Measurements from ENCODE around the gene F2RL3. TPM values are rescaled to one million over a fixed set of nuclear protein-coding genes. Genes with fewer than 3 reads are reported as not detected.
A peak's percentile ranks its signal among the peaks of the same experiment; 100 is the strongest.

The F2RL3 gene
- total RNA-seq, 1 donor from 2014 or later, result under 0.01 TPM

- DNase-seq (ENCODE audit: low spot score in 2 of 2) (no peak), FAIRE-seq (no peak)
These were observed 4.3 kb downstream of the F2RL3 start for GRCh38 chr19:16892868-16893685.

GRCh38 chr19:16893686-16893989, 4.8 kb downstream of the F2RL3 start:
- DNase-seq (ENCODE audit: low spot score in 2 of 2) (no peak), FAIRE-seq (no peak)

DNA sequence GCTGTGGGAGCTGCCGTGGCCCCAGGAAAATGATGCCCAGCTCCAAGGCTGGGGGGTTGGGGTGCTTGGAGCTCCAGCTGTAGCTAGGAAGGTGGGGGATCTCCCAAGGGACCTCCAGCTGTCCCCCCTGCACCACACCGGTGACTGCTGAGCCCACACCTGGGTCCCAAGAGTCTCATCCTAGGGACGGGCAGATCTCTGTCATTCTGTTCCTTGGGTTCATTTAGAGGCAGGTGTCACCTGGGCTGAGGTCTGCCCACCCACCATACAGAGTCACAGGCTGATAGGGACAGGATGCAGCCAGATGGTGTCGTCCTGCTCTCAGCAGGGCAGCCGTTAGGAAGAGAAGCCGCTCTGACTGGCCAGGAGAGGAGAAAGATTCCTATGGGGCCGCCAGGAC, 5.3 kb downstream of the F2RL3 start:
- DNase-seq (ENCODE audit: low spot score in 2 of 2) (no peak), FAIRE-seq (no peak)

DNA sequence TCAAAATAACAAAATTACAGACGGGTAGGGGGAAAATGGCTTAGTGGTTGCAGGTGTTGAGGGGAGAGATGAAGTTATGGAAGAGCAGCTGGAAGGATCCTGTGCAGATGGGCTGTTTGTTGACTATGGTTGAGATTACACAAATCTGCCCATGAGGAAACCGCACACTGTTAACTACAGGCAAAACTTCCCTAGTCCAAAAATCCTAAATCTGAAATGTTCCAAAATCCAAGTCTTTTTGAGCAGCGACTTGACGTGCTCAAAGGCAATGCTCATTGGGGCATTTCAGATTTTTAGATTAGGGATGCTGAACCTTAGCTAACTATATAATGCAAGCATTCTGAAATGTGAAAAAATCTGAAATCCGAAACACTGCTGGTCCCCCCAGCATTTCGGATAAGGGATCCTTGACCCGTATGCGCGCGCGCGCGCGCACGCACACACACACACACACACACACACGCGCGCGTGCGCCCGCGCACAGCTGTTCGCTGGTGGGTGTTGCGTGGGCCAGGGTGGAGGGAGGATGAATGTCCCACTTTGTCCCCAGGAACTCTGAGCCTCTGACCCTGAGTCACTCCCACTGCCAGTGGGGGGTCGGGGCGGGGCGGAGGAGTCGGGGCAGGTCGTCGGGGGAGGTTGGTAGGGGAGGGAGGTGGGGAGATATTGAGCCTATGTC, 6.8 kb downstream of the F2RL3 start:
- FAIRE-seq, result no peak

GRCh38 chr19:16896146-16897028, 7.6 kb downstream of the F2RL3 start:
- DNase-seq (ENCODE audit: low spot score in 2 of 2) (no peak), FAIRE-seq (no peak)

More for the DNA sequence above, 6.8 kb downstream of the F2RL3 start:
- DNase-seq (ENCODE audit: low spot score in 2 of 2), result no peak

GRCh38 chr19:16897029-16897855, 8.4 kb downstream of the F2RL3 start:
- DNase-seq (ENCODE audit: low spot score in 2 of 2), result peak; percentile 88 to 91
- no peak for FAIRE-seq

DNA sequence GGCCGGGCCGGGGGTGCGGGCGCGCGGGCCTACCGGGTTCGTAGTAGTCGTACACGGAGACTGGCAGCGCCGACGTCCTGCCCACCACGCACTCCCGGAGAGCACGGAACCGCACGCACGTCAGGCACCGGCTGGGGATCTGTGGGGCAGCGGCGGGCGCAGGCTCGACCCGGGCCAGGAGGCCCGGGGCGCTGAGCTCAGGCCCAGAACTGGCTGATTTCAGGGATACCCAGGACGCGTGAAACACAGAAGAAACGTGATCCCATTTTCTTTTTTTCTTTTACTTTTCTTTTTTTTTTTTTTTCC, 9.0 kb downstream of the F2RL3 start:
- DNase-seq (ENCODE audit: low spot score in 2 of 2), result no peak
- no peak for FAIRE-seq

GRCh38 chr19:16898361-16899015, 9.7 kb downstream of the F2RL3 start:
- DNase-seq (ENCODE audit: low spot score in 2 of 2) (no peak), FAIRE-seq (no peak)

DNA sequence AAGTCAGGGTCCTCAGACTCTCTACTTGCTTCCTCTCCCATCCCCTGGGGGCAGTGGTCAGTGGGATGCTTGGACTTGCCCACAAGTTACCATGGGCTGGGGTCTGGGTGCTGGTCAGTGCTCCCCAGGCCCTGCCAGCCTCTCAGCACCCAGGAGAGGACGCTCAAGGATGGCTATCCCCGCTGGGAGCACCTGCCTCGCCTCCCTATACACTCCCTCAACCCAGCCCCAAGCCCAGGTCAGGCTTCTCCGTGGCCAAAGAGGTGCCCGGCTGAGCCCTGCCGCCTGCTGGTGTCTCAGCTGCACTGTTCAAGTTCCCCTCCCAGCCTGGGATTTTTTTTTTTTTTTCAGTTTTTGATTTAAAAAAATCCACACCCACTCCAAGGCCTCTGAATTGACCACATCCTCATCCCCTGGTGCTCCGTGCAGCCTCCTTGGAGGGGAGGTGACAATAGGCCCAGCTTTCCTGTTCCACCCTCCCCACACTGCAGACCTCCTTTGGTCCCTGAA, 10.8 kb downstream of the F2RL3 start:
- DNase-seq (ENCODE audit: low spot score in 2 of 2) (no peak), FAIRE-seq (no peak)

GRCh38 chr19:16901491-16902175, 12.8 kb downstream of the F2RL3 start:
- FAIRE-seq (no peak), DNase-seq (ENCODE audit: low spot score in 2 of 2) (peak in 1 of 2 donors; percentile 48)

DNA sequence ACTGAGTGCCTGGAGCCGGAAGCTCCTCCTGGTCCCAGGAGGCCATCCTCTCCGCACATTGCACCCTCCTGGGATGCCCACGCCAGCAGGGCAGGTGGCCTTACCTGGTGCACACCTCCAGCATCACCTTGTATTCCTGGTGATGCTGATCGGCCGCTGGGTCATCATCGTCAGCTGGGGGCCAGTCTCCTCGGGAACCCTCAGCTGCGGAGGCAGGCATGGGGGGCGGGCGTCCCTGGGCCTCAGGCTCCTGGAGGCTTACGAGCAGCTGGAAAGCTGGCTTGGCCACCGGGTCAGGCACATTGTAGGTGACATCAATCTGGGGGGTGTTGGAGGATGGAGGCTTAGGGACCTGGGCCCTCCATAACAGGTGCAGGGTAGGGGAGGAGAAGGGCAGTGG, 13.7 kb downstream of the F2RL3 start:
- no peak for FAIRE-seq
- DNase-seq (ENCODE audit: low spot score in 2 of 2), result no peak

GRCh38 chr19:16903347-16903746, 14.5 kb downstream of the F2RL3 start:
- FAIRE-seq, result no peak
- DNase-seq (ENCODE audit: low spot score in 2 of 2), result no peak

DNA sequence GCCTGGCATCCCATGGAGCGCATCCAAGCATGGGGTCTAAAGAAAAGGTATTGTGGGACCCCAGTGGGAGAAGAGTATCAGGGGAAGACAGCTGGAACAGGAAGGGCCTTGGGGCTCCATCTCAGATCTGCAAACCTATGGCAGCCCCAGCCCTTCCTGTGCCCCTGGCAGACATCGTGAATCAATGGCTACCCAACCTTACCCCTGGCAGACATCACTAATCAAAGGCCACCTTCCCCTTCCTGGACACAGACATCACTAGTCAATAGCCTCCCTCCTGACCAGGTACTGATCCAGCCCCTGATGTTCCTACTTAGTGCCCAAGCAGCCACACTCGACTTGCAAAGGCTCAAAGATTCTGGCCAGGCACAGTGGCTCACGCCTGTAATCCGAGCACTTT, 15.8 kb downstream of the F2RL3 start:
- DNase-seq (ENCODE audit: low spot score in 2 of 2) (no peak), FAIRE-seq (no peak)

GRCh38 chr19:16908759-16909158, 20.0 kb downstream of the F2RL3 start:
- no peak for DNase-seq (ENCODE audit: low spot score in 2 of 2)
- FAIRE-seq, result no peak

- no peak for DNase-seq (ENCODE audit: low spot score in 2 of 2)
- FAIRE-seq, result no peak
These were observed 22.2 kb downstream of the F2RL3 start for GRCh38 chr19:16911046-16911445.

GRCh38 chr19:16912780-16913179, 24.0 kb downstream of the F2RL3 start:
- FAIRE-seq (no peak), DNase-seq (ENCODE audit: low spot score in 2 of 2) (no peak)

DNA sequence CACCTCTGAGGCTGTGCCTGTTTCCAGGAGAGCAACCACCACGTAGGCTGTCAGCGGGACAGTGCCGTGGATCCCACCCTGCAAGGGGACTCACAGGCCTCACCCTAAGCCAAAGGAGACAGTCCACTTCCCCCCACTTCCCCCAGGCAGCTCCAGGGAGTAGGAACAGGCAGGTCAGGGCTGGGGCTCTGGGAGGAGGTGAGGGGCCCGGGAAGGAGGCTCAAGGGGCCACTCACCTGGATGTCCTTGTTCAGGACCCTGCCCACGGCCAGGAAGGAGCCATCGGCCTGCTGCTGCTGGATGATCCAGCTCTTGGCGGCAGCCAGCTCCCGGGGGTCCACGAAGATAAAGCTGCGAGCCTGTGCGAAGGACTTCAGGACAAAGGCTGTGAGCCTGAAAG, 25.6 kb downstream of the F2RL3 start:
- FAIRE-seq, result no peak
- DNase-seq (ENCODE audit: low spot score in 2 of 2), result no peak

DNA sequence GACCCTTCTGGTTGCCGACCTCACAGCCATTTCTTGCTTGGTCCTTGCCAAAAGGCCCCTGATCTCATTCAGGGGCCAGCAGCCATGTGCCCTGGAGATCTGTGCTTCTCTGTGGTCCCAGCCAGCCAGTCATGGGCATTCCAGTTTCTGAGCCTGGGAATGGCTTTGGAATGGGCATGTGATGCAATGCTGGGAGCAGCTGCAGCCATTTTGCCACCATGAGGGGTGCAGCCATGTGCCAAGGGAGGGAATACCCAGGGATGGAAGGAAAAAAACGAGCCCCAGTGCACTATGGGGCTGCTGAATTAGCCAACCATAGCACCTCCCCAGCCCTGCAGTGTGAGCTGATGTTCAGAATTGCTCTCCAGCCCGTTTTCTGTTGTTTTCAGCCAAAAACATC, 26.3 kb downstream of the F2RL3 start:
- DNase-seq (ENCODE audit: low spot score in 2 of 2) (no peak), FAIRE-seq (no peak)

DNA sequence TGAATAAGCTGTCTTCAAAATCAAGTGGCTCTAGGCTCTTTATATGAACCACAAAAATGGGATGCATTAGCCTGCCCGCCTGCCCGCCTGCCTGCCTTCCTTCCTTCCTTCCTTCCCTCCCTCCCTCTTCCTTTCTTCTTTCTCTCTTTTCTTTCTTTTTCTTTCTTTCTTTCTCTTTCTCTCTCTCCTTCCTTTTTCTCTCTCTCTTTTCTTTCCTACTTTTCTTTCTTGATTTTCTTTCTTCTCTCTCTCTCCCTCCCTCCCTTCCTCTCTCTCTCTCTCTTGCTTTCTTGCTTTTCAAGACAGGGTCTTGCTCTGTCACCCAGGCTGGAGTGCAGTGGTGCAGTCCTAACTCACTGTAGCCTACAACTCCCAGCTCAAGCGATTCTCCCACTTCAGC, 26.9 kb downstream of the F2RL3 start:
- FAIRE-seq, result no peak

More for the DNA sequence above, 26.9 kb downstream of the F2RL3 start:
- DNase-seq (ENCODE audit: low spot score in 2 of 2), result no peak

All from frontal cortex (tissue), 4 donors.